Astrocyte (in vitro differentiated cells and primary cell): ENCODE results near the gene FRY.

Experiments
- EZH2 ChIP-seq: IDR thresholded peaks from 2 replicates; pipeline ENCODE4 v1.6.1; 2012; ENCODE audit warnings: mild to moderate bottlenecking, low read length, inconsistent platforms; ENCODE audit not compliant: insufficient read depth
- TF ChIP-seq, protein P1 (sequence below): IDR thresholded peaks from 2 replicates; pipeline ENCODE4 v1.5.1; 2011; ENCODE audit warnings: low read depth, mild to moderate bottlenecking, inconsistent platforms, low read length, moderate library complexity; ENCODE audit not compliant: insufficient read depth

DNA sequence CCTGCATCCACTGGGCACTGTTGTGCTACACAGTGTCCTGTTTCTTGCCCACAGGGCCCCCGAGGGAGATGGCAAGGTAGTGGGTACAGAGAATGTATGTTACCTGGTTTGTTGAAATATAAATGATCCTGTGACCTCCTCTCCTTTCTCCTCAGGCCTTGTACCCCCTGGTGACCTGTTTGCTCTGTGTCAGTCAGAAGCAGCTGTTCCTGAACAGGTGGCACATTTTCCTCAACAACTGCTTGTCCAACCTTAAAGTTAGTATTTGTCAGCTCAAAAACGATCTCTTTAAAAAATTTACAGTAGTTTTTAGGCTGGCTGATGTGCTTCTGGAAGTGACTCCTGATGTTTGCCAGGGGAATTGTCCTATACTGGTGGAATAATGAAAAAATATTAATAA lies 105.1 kb downstream of the FRY start:
- TF ChIP-seq, protein P1, sequence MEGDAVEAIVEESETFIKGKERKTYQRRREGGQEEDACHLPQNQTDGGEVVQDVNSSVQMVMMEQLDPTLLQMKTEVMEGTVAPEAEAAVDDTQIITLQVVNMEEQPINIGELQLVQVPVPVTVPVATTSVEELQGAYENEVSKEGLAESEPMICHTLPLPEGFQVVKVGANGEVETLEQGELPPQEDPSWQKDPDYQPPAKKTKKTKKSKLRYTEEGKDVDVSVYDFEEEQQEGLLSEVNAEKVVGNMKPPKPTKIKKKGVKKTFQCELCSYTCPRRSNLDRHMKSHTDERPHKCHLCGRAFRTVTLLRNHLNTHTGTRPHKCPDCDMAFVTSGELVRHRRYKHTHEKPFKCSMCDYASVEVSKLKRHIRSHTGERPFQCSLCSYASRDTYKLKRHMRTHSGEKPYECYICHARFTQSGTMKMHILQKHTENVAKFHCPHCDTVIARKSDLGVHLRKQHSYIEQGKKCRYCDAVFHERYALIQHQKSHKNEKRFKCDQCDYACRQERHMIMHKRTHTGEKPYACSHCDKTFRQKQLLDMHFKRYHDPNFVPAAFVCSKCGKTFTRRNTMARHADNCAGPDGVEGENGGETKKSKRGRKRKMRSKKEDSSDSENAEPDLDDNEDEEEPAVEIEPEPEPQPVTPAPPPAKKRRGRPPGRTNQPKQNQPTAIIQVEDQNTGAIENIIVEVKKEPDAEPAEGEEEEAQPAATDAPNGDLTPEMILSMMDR: no peak
- no peak for TF ChIP-seq EZH2
